GM18868 (cell line): ENCODE measurements around the gene ATXN2L.
"Not testable (repeated sequence)": the region's sequence is repeated elsewhere in the genome, so short reads cannot be mapped to it uniquely, and the experiment has no call there.

Experiments
- ATAC-seq: cut with Tn5 transposase; IDR thresholded peaks from one replicate; pipeline ENCODE4 v1.9.1; 2021; ENCODE audit warnings: mild to moderate bottlenecking, moderate library complexity; ENCODE audit not compliant: unreplicated experiment

The ATXN2L gene

GRCh38 chr16:28869201-28869600 is 46.4 kb downstream of the ATXN2L start:
- no peak for ATAC-seq

- no peak for ATAC-seq
Measured at GRCh38 chr16:28872952-28873351, 50.2 kb downstream of the ATXN2L start.

- ATAC-seq = no peak
Measured at GRCh38 chr16:28873543-28874201, 50.9 kb downstream of the ATXN2L start.

- no peak for ATAC-seq
Measured at GRCh38 chr16:28874406-28874805, 51.6 kb downstream of the ATXN2L start.

GRCh38 chr16:28875134-28876018 is 52.6 kb downstream of the ATXN2L start:
- no peak for ATAC-seq

- ATAC-seq = no peak
Measured at GRCh38 chr16:28876019-28876659, 53.3 kb downstream of the ATXN2L start.

GRCh38 chr16:28876973-28877654 is 54.3 kb downstream of the ATXN2L start:
- ATAC-seq = no peak

GRCh38 chr16:28877655-28878000 is 54.8 kb downstream of the ATXN2L start:
- no peak for ATAC-seq

- no peak for ATAC-seq
Measured at GRCh38 chr16:28878083-28878926, 55.5 kb downstream of the ATXN2L start, which contains the start of gene ATP2A1. ATP2A1 (plus strand) TSS chr16:28878488; CDS start chr16:28878672, 184 bp downstream.

- peak; percentile 37 for ATAC-seq
Measured at GRCh38 chr16:28879261-28879840, 56.6 kb downstream of the ATXN2L start.

- peak; percentile 87 for ATAC-seq
Measured at GRCh38 chr16:28879841-28880588, 57.2 kb downstream of the ATXN2L start.

- ATAC-seq = no peak
Measured at GRCh38 chr16:28880589-28880915, 57.8 kb downstream of the ATXN2L start.

- no peak for ATAC-seq
Measured at GRCh38 chr16:28880955-28881354, 58.2 kb downstream of the ATXN2L start.

- not testable (repeated sequence) for ATAC-seq
Measured at GRCh38 chr16:28881565-28881964, 58.8 kb downstream of the ATXN2L start.

GRCh38 chr16:28882551-28883160 is 59.9 kb downstream of the ATXN2L start:
- ATAC-seq = no peak

GRCh38 chr16:28883221-28883996 is 60.6 kb downstream of the ATXN2L start:
- ATAC-seq = no peak

- no peak for ATAC-seq
Measured at GRCh38 chr16:28884045-28884444, 61.2 kb downstream of the ATXN2L start.
